ENCODE measurements around the gene TAOK1.
A peak's percentile ranks its signal among the peaks of the same experiment; 100 is the strongest.

The TAOK1 gene

DNA sequence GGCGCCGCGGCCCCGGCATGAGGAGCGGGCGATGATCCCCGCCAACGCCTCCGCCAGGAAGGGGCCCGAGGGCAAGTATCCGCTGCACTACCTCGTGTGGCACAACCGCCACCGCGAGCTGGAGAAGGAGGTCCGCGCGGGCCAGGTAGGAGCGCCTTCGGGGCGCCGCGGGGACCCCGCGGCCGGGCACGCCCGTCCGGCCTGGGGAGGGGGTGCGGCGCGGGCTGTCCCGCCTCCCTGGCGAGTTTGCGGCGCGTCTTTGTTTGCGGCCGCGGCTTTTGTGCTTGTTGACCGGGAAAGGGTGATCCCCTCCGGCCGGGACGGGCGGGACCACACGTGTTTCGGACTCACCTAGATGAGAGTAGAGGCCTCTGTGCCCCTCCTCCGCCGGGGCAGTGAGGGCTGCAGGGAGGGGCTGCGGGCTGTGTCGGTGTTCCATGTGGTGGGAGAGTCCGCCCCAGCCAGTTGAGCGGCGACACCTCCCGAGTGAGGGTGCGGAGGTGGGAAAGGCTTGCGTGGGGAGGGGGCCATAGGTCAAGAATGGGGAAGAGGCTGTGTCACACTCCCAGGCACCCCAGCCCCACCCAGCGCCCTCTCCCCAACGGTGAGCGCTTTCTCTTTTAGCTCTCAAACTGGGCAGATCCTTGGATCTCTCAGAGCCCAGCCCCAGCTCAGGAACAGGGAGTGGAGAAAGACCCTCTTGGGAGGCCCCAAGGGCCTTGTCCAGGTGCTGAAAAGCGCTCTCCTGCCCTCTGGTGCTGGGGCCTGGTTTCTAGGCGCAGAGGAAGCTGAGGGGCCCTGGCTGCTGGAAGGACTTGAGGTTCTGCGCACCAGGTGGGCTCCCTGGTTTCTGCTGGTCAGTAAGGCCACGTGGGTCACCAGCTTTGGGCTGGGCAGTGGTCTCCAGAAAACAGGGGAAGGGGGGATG, 203.7 kb downstream of the TAOK1 start (continued):
- TF ChIP-seq, protein P1, sequence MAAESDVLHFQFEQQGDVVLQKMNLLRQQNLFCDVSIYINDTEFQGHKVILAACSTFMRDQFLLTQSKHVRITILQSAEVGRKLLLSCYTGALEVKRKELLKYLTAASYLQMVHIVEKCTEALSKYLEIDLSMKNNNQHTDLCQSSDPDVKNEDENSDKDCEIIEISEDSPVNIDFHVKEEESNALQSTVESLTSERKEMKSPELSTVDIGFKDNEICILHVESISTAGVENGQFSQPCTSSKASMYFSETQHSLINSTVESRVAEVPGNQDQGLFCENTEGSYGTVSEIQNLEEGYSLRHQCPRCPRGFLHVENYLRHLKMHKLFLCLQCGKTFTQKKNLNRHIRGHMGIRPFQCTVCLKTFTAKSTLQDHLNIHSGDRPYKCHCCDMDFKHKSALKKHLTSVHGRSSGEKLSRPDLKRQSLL (tag by site-specific recombination; IDR thresholded peaks at IDR 0.05) = no peak
- TF ChIP-seq ZFHX2 (tag by site-specific recombination; conservative IDR thresholded peaks at IDR 0.05) = peak; percentile 98
- TF ChIP-seq KLF10 (tag by site-specific recombination; IDR thresholded peaks at IDR 0.05) = no peak
- no peak for TF ChIP-seq ZFP41 (tag by site-specific recombination; IDR thresholded peaks at IDR 0.05; ENCODE audit: borderline replicate concordance)
- TF ChIP-seq, protein P2, sequence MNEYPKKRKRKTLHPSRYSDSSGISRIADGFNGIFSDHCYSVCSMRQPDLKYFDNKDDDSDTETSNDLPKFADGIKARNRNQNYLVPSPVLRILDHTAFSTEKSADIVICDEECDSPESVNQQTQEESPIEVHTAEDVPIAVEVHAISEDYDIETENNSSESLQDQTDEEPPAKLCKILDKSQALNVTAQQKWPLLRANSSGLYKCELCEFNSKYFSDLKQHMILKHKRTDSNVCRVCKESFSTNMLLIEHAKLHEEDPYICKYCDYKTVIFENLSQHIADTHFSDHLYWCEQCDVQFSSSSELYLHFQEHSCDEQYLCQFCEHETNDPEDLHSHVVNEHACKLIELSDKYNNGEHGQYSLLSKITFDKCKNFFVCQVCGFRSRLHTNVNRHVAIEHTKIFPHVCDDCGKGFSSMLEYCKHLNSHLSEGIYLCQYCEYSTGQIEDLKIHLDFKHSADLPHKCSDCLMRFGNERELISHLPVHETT (tag by site-specific recombination; IDR thresholded peaks at IDR 0.05) = no peak
- TF ChIP-seq MYNN (tag by site-specific recombination; IDR thresholded peaks at IDR 0.05; ENCODE audit: borderline replicate concordance) = no peak
- TF ChIP-seq KLF8 (tag by site-specific recombination; IDR thresholded peaks at IDR 0.05) = peak; percentile 62; the same call in 1 of the 2 replicates
- no peak for TF ChIP-seq ZNF843 (tag by site-specific recombination; IDR thresholded peaks at IDR 0.05)
- TF ChIP-seq, protein P3, sequence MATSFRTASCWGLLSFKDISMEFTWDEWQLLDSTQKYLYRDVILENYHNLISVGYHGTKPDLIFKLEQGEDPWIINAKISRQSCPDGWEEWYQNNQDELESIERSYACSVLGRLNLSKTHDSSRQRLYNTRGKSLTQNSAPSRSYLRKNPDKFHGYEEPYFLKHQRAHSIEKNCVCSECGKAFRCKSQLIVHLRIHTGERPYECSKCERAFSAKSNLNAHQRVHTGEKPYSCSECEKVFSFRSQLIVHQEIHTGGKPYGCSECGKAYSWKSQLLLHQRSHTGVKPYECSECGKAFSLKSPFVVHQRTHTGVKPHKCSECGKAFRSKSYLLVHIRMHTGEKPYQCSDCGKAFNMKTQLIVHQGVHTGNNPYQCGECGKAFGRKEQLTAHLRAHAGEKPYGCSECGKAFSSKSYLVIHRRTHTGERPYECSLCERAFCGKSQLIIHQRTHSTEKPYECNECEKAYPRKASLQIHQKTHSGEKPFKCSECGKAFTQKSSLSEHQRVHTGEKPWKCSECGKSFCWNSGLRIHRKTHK (tag by site-specific recombination; IDR thresholded peaks at IDR 0.05) = no peak
- TF ChIP-seq ZNF48 (tag by site-specific recombination; IDR thresholded peaks at IDR 0.05) = no peak
- TF ChIP-seq ZNF19 (tag by site-specific recombination; IDR thresholded peaks at IDR 0.05; ENCODE audit: low read depth) = no peak
- TF ChIP-seq ZBTB7A (tag by site-specific recombination; IDR thresholded peaks at IDR 0.05; ENCODE audit: low read depth) = no peak
- no peak for TF ChIP-seq ZNF23 (tag by site-specific recombination; IDR thresholded peaks at IDR 0.05; ENCODE audit: borderline replicate concordance)
- TF ChIP-seq OVOL3 (tag by site-specific recombination; IDR thresholded peaks at IDR 0.05) = no peak
- no peak for TF ChIP-seq ZNF624 (tag by site-specific recombination; IDR thresholded peaks at IDR 0.05)
- TF ChIP-seq KLF16 (tag by site-specific recombination; IDR thresholded peaks at IDR 0.05) = no peak
- TF ChIP-seq, protein P4, sequence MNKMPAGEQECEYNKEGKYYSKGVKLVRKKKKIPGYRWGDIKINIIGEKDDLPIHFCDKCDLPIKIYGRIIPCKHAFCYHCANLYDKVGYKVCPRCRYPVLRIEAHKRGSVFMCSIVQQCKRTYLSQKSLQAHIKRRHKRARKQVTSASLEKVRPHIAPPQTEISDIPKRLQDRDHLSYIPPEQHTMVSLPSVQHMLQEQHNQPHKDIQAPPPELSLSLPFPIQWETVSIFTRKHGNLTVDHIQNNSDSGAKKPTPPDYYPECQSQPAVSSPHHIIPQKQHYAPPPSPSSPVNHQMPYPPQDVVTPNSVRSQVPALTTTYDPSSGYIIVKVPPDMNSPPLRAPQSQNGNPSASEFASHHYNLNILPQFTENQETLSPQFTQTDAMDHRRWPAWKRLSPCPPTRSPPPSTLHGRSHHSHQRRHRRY (tag by site-specific recombination; IDR thresholded peaks at IDR 0.05) = no peak
- no peak for TF ChIP-seq ZNF571 (tag by site-specific recombination; IDR thresholded peaks at IDR 0.05)
- TF ChIP-seq ZNF121 (tag by site-specific recombination; IDR thresholded peaks at IDR 0.05) = no peak
- TF ChIP-seq, protein P5, sequence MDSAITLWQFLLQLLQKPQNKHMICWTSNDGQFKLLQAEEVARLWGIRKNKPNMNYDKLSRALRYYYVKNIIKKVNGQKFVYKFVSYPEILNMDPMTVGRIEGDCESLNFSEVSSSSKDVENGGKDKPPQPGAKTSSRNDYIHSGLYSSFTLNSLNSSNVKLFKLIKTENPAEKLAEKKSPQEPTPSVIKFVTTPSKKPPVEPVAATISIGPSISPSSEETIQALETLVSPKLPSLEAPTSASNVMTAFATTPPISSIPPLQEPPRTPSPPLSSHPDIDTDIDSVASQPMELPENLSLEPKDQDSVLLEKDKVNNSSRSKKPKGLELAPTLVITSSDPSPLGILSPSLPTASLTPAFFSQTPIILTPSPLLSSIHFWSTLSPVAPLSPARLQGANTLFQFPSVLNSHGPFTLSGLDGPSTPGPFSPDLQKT (IDR thresholded peaks at IDR 0.05; ENCODE audit: borderline replicate concordance, low read depth, low read length) = no peak
- TF ChIP-seq, protein P6, sequence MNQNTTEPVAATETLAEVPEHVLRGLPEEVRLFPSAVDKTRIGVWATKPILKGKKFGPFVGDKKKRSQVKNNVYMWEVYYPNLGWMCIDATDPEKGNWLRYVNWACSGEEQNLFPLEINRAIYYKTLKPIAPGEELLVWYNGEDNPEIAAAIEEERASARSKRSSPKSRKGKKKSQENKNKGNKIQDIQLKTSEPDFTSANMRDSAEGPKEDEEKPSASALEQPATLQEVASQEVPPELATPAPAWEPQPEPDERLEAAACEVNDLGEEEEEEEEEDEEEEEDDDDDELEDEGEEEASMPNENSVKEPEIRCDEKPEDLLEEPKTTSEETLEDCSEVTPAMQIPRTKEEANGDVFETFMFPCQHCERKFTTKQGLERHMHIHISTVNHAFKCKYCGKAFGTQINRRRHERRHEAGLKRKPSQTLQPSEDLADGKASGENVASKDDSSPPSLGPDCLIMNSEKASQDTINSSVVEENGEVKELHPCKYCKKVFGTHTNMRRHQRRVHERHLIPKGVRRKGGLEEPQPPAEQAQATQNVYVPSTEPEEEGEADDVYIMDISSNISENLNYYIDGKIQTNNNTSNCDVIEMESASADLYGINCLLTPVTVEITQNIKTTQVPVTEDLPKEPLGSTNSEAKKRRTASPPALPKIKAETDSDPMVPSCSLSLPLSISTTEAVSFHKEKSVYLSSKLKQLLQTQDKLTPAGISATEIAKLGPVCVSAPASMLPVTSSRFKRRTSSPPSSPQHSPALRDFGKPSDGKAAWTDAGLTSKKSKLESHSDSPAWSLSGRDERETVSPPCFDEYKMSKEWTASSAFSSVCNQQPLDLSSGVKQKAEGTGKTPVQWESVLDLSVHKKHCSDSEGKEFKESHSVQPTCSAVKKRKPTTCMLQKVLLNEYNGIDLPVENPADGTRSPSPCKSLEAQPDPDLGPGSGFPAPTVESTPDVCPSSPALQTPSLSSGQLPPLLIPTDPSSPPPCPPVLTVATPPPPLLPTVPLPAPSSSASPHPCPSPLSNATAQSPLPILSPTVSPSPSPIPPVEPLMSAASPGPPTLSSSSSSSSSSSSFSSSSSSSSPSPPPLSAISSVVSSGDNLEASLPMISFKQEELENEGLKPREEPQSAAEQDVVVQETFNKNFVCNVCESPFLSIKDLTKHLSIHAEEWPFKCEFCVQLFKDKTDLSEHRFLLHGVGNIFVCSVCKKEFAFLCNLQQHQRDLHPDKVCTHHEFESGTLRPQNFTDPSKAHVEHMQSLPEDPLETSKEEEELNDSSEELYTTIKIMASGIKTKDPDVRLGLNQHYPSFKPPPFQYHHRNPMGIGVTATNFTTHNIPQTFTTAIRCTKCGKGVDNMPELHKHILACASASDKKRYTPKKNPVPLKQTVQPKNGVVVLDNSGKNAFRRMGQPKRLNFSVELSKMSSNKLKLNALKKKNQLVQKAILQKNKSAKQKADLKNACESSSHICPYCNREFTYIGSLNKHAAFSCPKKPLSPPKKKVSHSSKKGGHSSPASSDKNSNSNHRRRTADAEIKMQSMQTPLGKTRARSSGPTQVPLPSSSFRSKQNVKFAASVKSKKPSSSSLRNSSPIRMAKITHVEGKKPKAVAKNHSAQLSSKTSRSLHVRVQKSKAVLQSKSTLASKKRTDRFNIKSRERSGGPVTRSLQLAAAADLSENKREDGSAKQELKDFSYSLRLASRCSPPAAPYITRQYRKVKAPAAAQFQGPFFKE (tag by site-specific recombination; IDR thresholded peaks at IDR 0.05; ENCODE audit: borderline replicate concordance) = no peak
- TF ChIP-seq, protein P7, sequence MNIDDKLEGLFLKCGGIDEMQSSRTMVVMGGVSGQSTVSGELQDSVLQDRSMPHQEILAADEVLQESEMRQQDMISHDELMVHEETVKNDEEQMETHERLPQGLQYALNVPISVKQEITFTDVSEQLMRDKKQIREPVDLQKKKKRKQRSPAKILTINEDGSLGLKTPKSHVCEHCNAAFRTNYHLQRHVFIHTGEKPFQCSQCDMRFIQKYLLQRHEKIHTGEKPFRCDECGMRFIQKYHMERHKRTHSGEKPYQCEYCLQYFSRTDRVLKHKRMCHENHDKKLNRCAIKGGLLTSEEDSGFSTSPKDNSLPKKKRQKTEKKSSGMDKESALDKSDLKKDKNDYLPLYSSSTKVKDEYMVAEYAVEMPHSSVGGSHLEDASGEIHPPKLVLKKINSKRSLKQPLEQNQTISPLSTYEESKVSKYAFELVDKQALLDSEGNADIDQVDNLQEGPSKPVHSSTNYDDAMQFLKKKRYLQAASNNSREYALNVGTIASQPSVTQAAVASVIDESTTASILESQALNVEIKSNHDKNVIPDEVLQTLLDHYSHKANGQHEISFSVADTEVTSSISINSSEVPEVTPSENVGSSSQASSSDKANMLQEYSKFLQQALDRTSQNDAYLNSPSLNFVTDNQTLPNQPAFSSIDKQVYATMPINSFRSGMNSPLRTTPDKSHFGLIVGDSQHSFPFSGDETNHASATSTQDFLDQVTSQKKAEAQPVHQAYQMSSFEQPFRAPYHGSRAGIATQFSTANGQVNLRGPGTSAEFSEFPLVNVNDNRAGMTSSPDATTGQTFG (tag by site-specific recombination; IDR thresholded peaks at IDR 0.05; ENCODE audit: borderline replicate concordance) = no peak
- TF ChIP-seq ZNF555 (tag by site-specific recombination; conservative IDR thresholded peaks at IDR 0.05) = no peak
- TF ChIP-seq YY2 (tag by site-specific recombination; IDR thresholded peaks at IDR 0.05) = no peak

Measured in HEK293 (cell line).